HEK293 (cell line): ENCODE data around the gene HTR7.

Experiments used
- CTCF ChIA-PET: fragments of 350-600 bp; formaldehyde crosslinking; extraction: SDS; loops from one replicate; lab custom pipeline; 2021; ENCODE audit warnings: antibody characterized with exemption; lab: Yijun Ruan, JAX
- POLR2A ChIA-PET: fragments of 300-600 bp; formaldehyde crosslinking; extraction: SDS; loops from one replicate; lab custom pipeline; 2020; ENCODE audit warnings: antibody characterized with exemption, inconsistent platforms; lab: Yijun Ruan, JAX
- H3K27ac ChIP-seq: fragments of 200-500 bp; sonication (Bioruptor generic); 2 replicates; pipeline ENCODE4 v1.5.1; 2014; ENCODE audit warnings: low read depth, low read length, control low read depth, inconsistent platforms; ENCODE audit errors: extremely low read depth
- H3K36me3 ChIP-seq, 2 experiments: fragments of 200-500 bp in 1 of 2; sonication (Bioruptor generic) in 1 of 2; 1 replicate in 1 of 2; 2 replicates in 1 of 2; pipeline ENCODE4 v1.5.1; 2014 to 2017; ENCODE audit warnings: inconsistent platforms in 2 of 2, low read length in 2 of 2; ENCODE audit not compliant: control insufficient read depth in 2 of 2, insufficient read depth in 1 of 2
- H3K4me1 ChIP-seq: fragments of 200-500 bp; sonication (Bioruptor generic); 2 replicates; pipeline ENCODE4 v1.5.1; 2014; ENCODE audit warnings: mild to moderate bottlenecking, low read length, inconsistent platforms; ENCODE audit not compliant: control insufficient read depth, insufficient read depth
- H3K4me3 ChIP-seq: 2 replicates; pipeline ENCODE4 v1.5.1; 2011; ENCODE audit warnings: low read depth, mild to moderate bottlenecking, control low read depth, low read length, moderate library complexity
- H3K9me3 ChIP-seq: fragments of 200-500 bp; sonication (Bioruptor generic); 2 replicates; pipeline ENCODE4 v1.5.1; 2014; ENCODE audit warnings: low read depth, low read length, inconsistent platforms; ENCODE audit not compliant: control insufficient read depth, insufficient read depth
- FEZF1 ChIP-seq: fragments of 450-650 bp; formaldehyde crosslinking; IDR thresholded peaks from 2 replicates; pipeline ENCODE4 v1.5.1; 2016; ENCODE audit warnings: missing biosample characterization, missing genetic modification characterization
- KLF9 ChIP-seq: fragments of 450-650 bp; formaldehyde crosslinking; IDR thresholded peaks from 2 replicates; pipeline ENCODE4 v1.5.1; 2016; ENCODE audit warnings: missing biosample characterization, missing genetic modification characterization, low read depth
- PBX3 ChIP-seq: sonication (generic); formaldehyde crosslinking; IDR thresholded peaks from 2 replicates; pipeline ENCODE4 v1.8.1; 2022; ENCODE audit warnings: mild to moderate bottlenecking, moderate library complexity, missing genetic modification reagents
- SP3 ChIP-seq: fragments of 450-650 bp; formaldehyde crosslinking; IDR thresholded peaks from 2 replicates; pipeline ENCODE4 v1.5.1; 2016; ENCODE audit warnings: missing biosample characterization, missing genetic modification characterization
- ZNF10 ChIP-seq: fragments of 450-650 bp; formaldehyde crosslinking; IDR thresholded peaks from 2 replicates; pipeline ENCODE4 v1.5.1; 2017; ENCODE audit warnings: missing biosample characterization, missing genetic modification characterization
- ZNF211 ChIP-seq: fragments of 450-650 bp; formaldehyde crosslinking; IDR thresholded peaks from 2 replicates; pipeline ENCODE4 v1.5.1; 2016; ENCODE audit warnings: low read depth, missing biosample characterization, missing genetic modification characterization
- ZNF266 ChIP-seq: fragments of 450-650 bp; formaldehyde crosslinking; IDR thresholded peaks from 2 replicates; pipeline ENCODE4 v1.5.1; 2016; ENCODE audit warnings: missing biosample characterization, missing genetic modification characterization, low read depth
- ZNF280D ChIP-seq: fragments of 450-650 bp; formaldehyde crosslinking; IDR thresholded peaks from 2 replicates; pipeline ENCODE4 v1.5.1; 2016; ENCODE audit warnings: missing biosample characterization, missing genetic modification characterization
- ZNF549 ChIP-seq: fragments of 450-650 bp; IDR thresholded peaks from 2 replicates; pipeline ENCODE4 v1.5.1; 2018; ENCODE audit warnings: missing biosample characterization, missing genetic modification characterization, mild to moderate bottlenecking, inconsistent platforms, moderate library complexity
- ZNF654 ChIP-seq: fragments of 450-650 bp; formaldehyde crosslinking; IDR thresholded peaks from 2 replicates; pipeline ENCODE4 v1.5.1; 2016; ENCODE audit warnings: low read depth, missing biosample characterization, missing genetic modification characterization
- ZNF701 ChIP-seq: fragments of 450-650 bp; formaldehyde crosslinking; IDR thresholded peaks from 2 replicates; pipeline ENCODE4 v1.5.1; 2016; ENCODE audit warnings: missing biosample characterization, missing genetic modification characterization
- ZNF792 ChIP-seq: fragments of 450-650 bp; formaldehyde crosslinking; IDR thresholded peaks from 2 replicates; pipeline ENCODE4 v1.5.1; 2016; ENCODE audit warnings: missing biosample characterization, missing genetic modification characterization
- TF ChIP-seq, protein P1 (sequence below): fragments of 450-650 bp; formaldehyde crosslinking; conservative IDR thresholded peaks from 2 replicates; pipeline ENCODE4 v1.5.1; 2016; ENCODE audit warnings: low read depth, missing biosample characterization, missing genetic modification characterization
- TF ChIP-seq, protein P2 (sequence below): fragments of 450-650 bp; formaldehyde crosslinking; IDR thresholded peaks from 2 replicates; pipeline ENCODE4 v1.5.1; 2017; ENCODE audit warnings: missing biosample characterization, missing genetic modification characterization
- TF ChIP-seq, protein P3 (sequence below): fragments of 450-650 bp; formaldehyde crosslinking; IDR thresholded peaks from 2 replicates; pipeline ENCODE4 v1.5.1; 2016; ENCODE audit warnings: missing biosample characterization, missing genetic modification characterization
- TF ChIP-seq, protein P4 (sequence below): fragments of 450-650 bp; formaldehyde crosslinking; IDR thresholded peaks from 2 replicates; pipeline ENCODE4 v1.5.1; 2017; ENCODE audit warnings: missing biosample characterization, missing genetic modification characterization
- TF ChIP-seq, protein P5 (sequence below): fragments of 450-650 bp; formaldehyde crosslinking; IDR thresholded peaks from 2 replicates; pipeline ENCODE4 v1.5.1; 2016; ENCODE audit warnings: missing biosample characterization, missing genetic modification characterization
- TF ChIP-seq, protein P6 (sequence below): fragments of 450-650 bp; formaldehyde crosslinking; IDR thresholded peaks from 2 replicates; pipeline ENCODE4 v1.5.1; 2016; ENCODE audit warnings: missing biosample characterization, missing genetic modification characterization

Gene HTR7

DNA sequence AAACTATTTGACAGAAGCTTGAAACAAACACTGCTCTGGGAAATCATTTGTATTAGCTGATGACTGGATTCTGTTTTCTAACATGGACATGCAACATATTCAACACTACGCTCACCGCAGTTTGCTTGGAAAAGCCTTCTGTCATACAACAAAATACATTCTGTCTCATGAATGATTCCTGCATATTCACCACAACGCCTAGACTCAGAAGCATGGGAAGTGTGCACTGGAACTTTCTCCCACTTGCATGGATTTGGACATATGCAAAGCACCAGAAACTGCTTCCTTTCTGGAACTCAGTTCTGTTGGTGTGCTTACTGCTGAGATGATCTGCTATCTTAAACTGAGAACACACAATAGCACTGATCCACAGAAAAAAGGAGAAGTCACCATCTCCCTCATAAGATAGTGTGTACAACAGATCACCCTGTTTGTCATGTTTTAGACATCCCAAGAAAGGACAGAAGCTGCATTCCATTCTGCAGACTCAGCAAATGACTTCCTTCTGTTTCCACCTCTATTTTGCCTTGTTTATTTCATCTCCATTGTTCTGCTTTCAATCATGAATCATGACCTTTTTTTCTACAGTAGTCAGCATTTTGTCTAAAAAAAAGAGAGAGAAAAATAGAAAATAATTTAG, 115.8 kb downstream of the HTR7 start:
- H3K36me3 ChIP-seq: no peaks in the 10 kb centered on the region
- no peaks in the 10 kb centered on the region for H3K9me3 ChIP-seq
- no peak overlapping the region for H3K4me3 ChIP-seq
- ChIA-PET POLR2A (no interaction called here), CTCF (interaction anchor here (0.6 to 1.4 kb wide), 5 partner anchors 9 to 121 kb away, joined by 3 to 6 read pairs (median 4); no protein-coding TSS in a partner anchor)
- no peak for TF ChIP-seq ZNF654 (tag by site-specific recombination)
- no peak for TF ChIP-seq ZNF280D
- no peak for TF ChIP-seq ZNF792
- TF ChIP-seq PBX3 (CRISPR knock-in tag): no peak
- TF ChIP-seq, protein P1, sequence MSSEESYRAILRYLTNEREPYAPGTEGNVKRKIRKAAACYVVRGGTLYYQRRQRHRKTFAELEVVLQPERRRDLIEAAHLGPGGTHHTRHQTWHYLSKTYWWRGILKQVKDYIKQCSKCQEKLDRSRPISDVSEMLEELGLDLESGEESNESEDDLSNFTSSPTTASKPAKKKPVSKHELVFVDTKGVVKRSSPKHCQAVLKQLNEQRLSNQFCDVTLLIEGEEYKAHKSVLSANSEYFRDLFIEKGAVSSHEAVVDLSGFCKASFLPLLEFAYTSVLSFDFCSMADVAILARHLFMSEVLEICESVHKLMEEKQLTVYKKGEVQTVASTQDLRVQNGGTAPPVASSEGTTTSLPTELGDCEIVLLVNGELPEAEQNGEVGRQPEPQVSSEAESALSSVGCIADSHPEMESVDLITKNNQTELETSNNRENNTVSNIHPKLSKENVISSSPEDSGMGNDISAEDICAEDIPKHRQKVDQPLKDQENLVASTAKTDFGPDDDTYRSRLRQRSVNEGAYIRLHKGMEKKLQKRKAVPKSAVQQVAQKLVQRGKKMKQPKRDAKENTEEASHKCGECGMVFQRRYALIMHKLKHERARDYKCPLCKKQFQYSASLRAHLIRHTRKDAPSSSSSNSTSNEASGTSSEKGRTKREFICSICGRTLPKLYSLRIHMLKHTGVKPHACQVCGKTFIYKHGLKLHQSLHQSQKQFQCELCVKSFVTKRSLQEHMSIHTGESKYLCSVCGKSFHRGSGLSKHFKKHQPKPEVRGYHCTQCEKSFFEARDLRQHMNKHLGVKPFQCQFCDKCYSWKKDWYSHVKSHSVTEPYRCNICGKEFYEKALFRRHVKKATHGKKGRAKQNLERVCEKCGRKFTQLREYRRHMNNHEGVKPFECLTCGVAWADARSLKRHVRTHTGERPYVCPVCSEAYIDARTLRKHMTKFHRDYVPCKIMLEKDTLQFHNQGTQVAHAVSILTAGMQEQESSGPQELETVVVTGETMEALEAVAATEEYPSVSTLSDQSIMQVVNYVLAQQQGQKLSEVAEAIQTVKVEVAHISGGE (tag by site-specific recombination): no peak
- TF ChIP-seq ZNF10 (tag by site-specific recombination): no peak
- TF ChIP-seq FEZF1 (tag by site-specific recombination): no peak
- TF ChIP-seq, protein P2, sequence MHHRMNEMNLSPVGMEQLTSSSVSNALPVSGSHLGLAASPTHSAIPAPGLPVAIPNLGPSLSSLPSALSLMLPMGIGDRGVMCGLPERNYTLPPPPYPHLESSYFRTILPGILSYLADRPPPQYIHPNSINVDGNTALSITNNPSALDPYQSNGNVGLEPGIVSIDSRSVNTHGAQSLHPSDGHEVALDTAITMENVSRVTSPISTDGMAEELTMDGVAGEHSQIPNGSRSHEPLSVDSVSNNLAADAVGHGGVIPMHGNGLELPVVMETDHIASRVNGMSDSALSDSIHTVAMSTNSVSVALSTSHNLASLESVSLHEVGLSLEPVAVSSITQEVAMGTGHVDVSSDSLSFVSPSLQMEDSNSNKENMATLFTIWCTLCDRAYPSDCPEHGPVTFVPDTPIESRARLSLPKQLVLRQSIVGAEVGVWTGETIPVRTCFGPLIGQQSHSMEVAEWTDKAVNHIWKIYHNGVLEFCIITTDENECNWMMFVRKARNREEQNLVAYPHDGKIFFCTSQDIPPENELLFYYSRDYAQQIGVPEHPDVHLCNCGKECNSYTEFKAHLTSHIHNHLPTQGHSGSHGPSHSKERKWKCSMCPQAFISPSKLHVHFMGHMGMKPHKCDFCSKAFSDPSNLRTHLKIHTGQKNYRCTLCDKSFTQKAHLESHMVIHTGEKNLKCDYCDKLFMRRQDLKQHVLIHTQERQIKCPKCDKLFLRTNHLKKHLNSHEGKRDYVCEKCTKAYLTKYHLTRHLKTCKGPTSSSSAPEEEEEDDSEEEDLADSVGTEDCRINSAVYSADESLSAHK (tag by site-specific recombination): no peak
- TF ChIP-seq, protein P3, sequence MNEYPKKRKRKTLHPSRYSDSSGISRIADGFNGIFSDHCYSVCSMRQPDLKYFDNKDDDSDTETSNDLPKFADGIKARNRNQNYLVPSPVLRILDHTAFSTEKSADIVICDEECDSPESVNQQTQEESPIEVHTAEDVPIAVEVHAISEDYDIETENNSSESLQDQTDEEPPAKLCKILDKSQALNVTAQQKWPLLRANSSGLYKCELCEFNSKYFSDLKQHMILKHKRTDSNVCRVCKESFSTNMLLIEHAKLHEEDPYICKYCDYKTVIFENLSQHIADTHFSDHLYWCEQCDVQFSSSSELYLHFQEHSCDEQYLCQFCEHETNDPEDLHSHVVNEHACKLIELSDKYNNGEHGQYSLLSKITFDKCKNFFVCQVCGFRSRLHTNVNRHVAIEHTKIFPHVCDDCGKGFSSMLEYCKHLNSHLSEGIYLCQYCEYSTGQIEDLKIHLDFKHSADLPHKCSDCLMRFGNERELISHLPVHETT (tag by site-specific recombination): no peak
- TF ChIP-seq ZNF549 (tag by site-specific recombination): no peak
- TF ChIP-seq, protein P4, sequence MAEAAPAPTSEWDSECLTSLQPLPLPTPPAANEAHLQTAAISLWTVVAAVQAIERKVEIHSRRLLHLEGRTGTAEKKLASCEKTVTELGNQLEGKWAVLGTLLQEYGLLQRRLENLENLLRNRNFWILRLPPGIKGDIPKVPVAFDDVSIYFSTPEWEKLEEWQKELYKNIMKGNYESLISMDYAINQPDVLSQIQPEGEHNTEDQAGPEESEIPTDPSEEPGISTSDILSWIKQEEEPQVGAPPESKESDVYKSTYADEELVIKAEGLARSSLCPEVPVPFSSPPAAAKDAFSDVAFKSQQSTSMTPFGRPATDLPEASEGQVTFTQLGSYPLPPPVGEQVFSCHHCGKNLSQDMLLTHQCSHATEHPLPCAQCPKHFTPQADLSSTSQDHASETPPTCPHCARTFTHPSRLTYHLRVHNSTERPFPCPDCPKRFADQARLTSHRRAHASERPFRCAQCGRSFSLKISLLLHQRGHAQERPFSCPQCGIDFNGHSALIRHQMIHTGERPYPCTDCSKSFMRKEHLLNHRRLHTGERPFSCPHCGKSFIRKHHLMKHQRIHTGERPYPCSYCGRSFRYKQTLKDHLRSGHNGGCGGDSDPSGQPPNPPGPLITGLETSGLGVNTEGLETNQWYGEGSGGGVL (tag by site-specific recombination): no peak
- TF ChIP-seq, protein P5, sequence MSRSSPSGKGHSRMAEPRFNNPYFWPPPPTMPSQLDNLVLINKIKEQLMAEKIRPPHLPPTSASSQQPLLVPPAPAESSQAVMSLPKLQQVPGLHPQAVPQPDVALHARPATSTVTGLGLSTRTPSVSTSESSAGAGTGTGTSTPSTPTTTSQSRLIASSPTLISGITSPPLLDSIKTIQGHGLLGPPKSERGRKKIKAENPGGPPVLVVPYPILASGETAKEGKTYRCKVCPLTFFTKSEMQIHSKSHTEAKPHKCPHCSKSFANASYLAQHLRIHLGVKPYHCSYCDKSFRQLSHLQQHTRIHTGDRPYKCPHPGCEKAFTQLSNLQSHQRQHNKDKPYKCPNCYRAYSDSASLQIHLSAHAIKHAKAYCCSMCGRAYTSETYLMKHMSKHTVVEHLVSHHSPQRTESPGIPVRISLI: no peak
- no peak for TF ChIP-seq ZNF266 (tag by site-specific recombination)
- TF ChIP-seq ZNF211 (tag by site-specific recombination): no peak
- TF ChIP-seq ZNF701 (tag by site-specific recombination): no peak
- TF ChIP-seq KLF9 (tag by site-specific recombination): no peak
- TF ChIP-seq, protein P6, sequence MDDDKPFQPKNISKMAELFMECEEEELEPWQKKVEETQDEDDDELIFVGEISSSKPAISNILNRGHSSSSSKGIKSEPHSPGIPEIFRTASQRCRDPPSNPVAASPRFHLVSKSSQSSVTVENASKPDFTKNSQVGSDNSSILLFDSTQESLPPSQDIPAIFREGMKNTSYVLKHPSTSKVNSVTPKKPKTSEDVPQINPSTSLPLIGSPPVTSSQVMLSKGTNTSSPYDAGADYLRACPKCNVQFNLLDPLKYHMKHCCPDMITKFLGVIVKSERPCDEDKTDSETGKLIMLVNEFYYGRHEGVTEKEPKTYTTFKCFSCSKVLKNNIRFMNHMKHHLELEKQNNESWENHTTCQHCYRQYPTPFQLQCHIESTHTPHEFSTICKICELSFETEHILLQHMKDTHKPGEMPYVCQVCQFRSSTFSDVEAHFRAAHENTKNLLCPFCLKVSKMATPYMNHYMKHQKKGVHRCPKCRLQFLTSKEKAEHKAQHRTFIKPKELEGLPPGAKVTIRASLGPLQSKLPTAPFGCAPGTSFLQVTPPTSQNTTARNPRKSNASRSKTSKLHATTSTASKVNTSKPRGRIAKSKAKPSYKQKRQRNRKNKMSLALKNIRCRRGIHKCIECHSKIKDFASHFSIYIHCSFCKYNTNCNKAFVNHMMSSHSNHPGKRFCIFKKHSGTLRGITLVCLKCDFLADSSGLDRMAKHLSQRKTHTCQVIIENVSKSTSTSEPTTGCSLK (tag by site-specific recombination): no peak
- no peak for TF ChIP-seq SP3 (tag by site-specific recombination)
- H3K27ac ChIP-seq: no peak overlapping the region
- H3K4me1 ChIP-seq: no peaks in the 10 kb centered on the region
